Type B pancreatic cell (in vitro differentiated cells): ENCODE measurements around the gene FGF6. TPM values are rescaled to one million over a fixed set of nuclear protein-coding genes. Genes with fewer than 3 reads are reported as not detected.

ENCODE experiments used
- DNase-seq: peaks from one replicate; pipeline ENCODE4 v3.0.0; 2021; ENCODE audit warnings: mixed read lengths; ENCODE audit not compliant: unreplicated experiment; ENCODE audit errors: extremely low spot score
- H3K27ac Mint-ChIP-seq: 2 replicates; pipeline ENCODE4 v1.8.0; 2021; ENCODE audit warnings: mild to moderate bottlenecking, mixed read lengths
- H3K27me3 Mint-ChIP-seq: 2 replicates; pipeline ENCODE4 v1.8.0; 2021; ENCODE audit warnings: mixed read lengths
- H3K36me3 Mint-ChIP-seq: 2 replicates; pipeline ENCODE4 v1.8.0; 2021; ENCODE audit warnings: mixed read lengths
- H3K4me1 Mint-ChIP-seq: one replicate; pipeline ENCODE4 v1.8.0; 2021; ENCODE audit warnings: mixed read lengths; ENCODE audit not compliant: unreplicated experiment
- H3K4me3 Mint-ChIP-seq: 2 replicates; pipeline ENCODE4 v1.8.0; 2021; ENCODE audit warnings: mild to moderate bottlenecking, mixed read lengths
- H3K9me3 Mint-ChIP-seq: 2 replicates; pipeline ENCODE4 v1.8.0; 2021; ENCODE audit warnings: mixed read lengths
- total RNA-seq: library from RNA; stranded (reverse); gene quantifications from 2 replicates; pipeline ENCODE4 v1.2.1, GENCODE V29; 2021; ENCODE audit warnings: low replicate concordance
- TF ChIP-seq, protein P1 (sequence below): fragments of 200-600 bp; sonication (generic); conservative IDR thresholded peaks from 2 replicates; pipeline ENCODE4 v1.5.0; 2021; ENCODE audit warnings: antibody characterized with exemption, mild to moderate bottlenecking

Gene FGF6
- total RNA-seq, 1 donor from 2014 or later, result not detected

DNA sequence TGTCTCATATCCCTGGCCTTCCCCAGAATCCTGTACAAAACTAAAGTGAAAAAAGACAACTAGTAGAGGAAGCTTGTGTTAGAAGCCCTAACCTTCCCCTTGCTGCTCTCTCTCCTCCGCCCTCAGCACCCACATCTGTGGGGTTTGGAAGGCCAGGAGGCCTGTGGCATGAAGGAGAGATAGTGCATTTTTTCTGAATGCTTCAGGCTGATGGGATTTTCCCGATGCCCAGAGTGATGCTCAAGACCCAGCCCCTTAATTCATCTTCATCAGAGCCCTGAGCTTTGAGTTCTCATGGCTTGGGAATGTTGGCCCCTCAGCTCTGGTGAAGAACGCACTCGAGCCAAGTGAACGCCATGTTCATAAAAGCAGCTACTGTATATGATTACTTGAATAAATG, 5.9 kb downstream of the FGF6 start:
- peaks cover 69% of the 10 kb centered on the region for H3K27me3 Mint-ChIP-seq
- H3K36me3 Mint-ChIP-seq, result no peaks in the 10 kb centered on the region
- TF ChIP-seq, protein P1, sequence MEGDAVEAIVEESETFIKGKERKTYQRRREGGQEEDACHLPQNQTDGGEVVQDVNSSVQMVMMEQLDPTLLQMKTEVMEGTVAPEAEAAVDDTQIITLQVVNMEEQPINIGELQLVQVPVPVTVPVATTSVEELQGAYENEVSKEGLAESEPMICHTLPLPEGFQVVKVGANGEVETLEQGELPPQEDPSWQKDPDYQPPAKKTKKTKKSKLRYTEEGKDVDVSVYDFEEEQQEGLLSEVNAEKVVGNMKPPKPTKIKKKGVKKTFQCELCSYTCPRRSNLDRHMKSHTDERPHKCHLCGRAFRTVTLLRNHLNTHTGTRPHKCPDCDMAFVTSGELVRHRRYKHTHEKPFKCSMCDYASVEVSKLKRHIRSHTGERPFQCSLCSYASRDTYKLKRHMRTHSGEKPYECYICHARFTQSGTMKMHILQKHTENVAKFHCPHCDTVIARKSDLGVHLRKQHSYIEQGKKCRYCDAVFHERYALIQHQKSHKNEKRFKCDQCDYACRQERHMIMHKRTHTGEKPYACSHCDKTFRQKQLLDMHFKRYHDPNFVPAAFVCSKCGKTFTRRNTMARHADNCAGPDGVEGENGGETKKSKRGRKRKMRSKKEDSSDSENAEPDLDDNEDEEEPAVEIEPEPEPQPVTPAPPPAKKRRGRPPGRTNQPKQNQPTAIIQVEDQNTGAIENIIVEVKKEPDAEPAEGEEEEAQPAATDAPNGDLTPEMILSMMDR, result no peak
- no peak overlapping the region for H3K4me3 Mint-ChIP-seq
- H3K9me3 Mint-ChIP-seq, result no peaks in the 10 kb centered on the region
- H3K27ac Mint-ChIP-seq, result no peak overlapping the region
- peak; percentile 25 for DNase-seq
- peaks cover 12% of the 10 kb centered on the region for H3K4me1 Mint-ChIP-seq

DNA sequence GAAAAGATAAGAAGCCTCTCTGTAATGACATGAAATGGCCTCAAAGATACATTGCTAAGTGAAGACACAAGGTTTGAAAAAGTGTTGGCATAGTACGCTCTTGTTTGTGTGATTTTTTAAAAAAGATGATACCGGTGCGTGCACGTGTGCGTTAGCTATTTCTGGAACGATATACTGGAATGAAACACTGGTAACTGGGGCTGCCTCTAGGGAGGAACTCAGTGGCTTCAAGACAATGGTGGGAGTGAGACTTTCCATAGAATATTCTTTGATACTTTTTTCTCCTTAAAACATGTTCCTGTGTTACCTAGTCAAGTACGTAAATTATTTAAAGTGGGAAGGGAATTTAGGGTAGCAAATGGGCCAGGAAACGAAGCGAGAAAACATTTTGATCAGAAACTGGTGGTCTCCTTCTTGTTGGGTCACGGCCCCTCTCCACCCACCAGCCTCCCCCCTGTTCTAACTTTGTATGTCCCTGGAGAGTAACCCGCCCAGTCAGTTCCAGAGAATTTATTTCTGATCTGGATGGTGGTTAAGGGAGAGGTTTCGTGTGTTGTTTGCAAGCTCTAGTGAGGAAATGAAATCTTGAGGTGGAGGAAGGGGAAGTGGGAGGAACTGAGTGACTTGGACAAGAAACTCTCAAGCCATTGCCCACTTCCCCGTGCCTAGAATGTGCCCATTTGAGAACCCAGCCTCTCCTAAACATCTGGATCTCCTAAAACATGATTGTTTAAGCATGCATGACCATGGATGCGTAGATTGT, 6.6 kb downstream of the FGF6 start:
- no peak overlapping the region for H3K27ac Mint-ChIP-seq
- TF ChIP-seq, protein P1, result no peak
- no peaks in the 10 kb centered on the region for H3K9me3 Mint-ChIP-seq
- peaks cover 12% of the 10 kb centered on the region for H3K4me1 Mint-ChIP-seq
- peaks cover 63% of the 10 kb centered on the region for H3K27me3 Mint-ChIP-seq
- no peak overlapping the region for H3K4me3 Mint-ChIP-seq
- no peaks in the 10 kb centered on the region for H3K36me3 Mint-ChIP-seq
- DNase-seq, result no peak

DNA sequence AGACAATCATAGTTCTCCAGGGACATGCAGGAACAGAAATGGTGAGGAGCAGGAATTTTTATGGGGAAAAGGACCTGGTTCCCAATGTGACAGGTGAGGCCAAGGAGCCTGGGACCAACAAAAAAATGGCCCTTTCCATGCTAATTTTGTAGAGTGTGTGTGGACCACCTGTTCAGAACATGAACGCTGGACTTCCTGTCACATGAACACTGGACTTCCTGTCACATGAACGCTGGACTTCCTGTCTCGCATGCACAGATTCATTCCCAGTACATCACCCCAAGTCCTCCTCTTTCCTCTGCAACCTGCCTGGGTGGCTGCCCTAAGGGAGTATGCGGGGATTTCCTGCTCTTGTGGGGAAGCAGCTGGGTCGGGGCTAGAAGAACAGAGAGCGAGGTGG, 10.1 kb downstream of the FGF6 start:
- H3K4me3 Mint-ChIP-seq, result no peak overlapping the region
- TF ChIP-seq, protein P1, result no peak
- peaks cover 5% of the 10 kb centered on the region for H3K4me1 Mint-ChIP-seq
- no peak overlapping the region for H3K27ac Mint-ChIP-seq
- DNase-seq, result no peak
- no peaks in the 10 kb centered on the region for H3K36me3 Mint-ChIP-seq
- no peaks in the 10 kb centered on the region for H3K9me3 Mint-ChIP-seq
- H3K27me3 Mint-ChIP-seq, result peaks cover 50% of the 10 kb centered on the region

DNA sequence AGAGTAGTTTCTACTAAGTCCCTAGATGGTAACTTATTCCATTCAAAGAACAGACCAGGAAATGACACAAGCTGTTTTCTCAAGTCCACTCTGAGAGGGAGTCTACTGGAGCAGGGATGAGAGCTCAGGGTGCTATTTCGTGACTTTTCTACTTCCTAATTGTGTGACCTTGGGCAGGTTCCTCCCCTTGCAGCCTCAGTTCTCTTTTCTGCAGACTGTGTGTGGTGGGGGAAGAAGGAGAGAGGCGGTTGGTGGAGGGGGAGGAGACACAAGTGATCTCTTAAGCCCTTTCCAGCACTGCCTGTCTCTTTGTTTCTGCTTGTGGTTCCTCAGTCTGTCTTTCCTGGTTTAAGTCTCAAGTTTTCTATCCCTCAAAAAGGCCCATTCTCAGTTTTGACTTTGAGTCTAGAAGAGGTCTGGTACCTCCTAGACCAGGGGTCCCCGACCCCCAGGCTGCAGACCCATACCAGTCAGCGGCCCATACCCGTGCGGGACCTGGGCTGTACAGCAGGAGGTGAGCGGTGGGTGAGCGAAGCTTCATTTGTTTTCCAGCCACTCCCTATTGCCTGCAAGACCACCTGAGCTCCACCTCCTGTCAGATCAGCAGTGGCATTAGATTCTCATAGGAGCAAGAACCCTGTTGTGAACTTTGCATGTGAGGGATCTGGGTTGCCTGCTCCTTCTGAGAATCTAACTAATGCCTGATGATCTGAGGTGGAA, 10.7 kb downstream of the FGF6 start:
- TF ChIP-seq, protein P1, result no peak
- H3K27ac Mint-ChIP-seq, result no peak overlapping the region
- no peaks in the 10 kb centered on the region for H3K36me3 Mint-ChIP-seq
- DNase-seq, result peak; percentile 58
- H3K4me3 Mint-ChIP-seq, result no peak overlapping the region
- H3K9me3 Mint-ChIP-seq, result no peaks in the 10 kb centered on the region
- H3K27me3 Mint-ChIP-seq, result peaks cover 48% of the 10 kb centered on the region
- H3K4me1 Mint-ChIP-seq, result peaks cover 4% of the 10 kb centered on the region

DNA sequence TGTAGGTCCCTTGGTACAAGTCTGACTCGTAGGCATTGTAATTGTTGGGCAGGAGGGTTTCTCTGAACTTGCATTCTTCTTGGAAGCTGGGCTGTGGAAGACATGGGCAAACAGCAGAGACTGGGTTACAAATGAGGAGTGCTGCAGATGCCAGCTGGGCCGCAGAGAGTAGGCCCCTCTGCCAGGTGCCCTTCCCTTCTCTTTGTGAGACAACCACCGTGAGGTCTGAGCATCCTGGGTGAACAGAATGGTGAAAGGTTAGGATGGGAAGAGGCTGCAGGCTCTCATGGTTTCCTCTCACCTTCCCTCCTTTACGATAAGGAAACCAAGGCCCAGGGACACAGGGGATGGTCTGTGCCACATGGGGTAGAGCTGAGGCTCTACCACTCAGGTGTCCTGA, 11.3 kb downstream of the FGF6 start:
- no peaks in the 10 kb centered on the region for H3K36me3 Mint-ChIP-seq
- H3K9me3 Mint-ChIP-seq, result no peaks in the 10 kb centered on the region
- TF ChIP-seq, protein P1, result no peak
- H3K27me3 Mint-ChIP-seq, result peaks cover 44% of the 10 kb centered on the region
- no peak overlapping the region for H3K27ac Mint-ChIP-seq
- peaks cover 4% of the 10 kb centered on the region for H3K4me1 Mint-ChIP-seq
- DNase-seq, result peak; percentile 27
- H3K4me3 Mint-ChIP-seq, result no peak overlapping the region
